ENCODE data around the gene DCDC1. TPM values are rescaled to one million over a fixed set of nuclear protein-coding genes. Genes with fewer than 3 reads are reported as not detected.

The DCDC1 gene
- total and polyA plus RNA-seq, 2 experiments from 2014 or later: 1.1 TPM; not detected in 1

DNA sequence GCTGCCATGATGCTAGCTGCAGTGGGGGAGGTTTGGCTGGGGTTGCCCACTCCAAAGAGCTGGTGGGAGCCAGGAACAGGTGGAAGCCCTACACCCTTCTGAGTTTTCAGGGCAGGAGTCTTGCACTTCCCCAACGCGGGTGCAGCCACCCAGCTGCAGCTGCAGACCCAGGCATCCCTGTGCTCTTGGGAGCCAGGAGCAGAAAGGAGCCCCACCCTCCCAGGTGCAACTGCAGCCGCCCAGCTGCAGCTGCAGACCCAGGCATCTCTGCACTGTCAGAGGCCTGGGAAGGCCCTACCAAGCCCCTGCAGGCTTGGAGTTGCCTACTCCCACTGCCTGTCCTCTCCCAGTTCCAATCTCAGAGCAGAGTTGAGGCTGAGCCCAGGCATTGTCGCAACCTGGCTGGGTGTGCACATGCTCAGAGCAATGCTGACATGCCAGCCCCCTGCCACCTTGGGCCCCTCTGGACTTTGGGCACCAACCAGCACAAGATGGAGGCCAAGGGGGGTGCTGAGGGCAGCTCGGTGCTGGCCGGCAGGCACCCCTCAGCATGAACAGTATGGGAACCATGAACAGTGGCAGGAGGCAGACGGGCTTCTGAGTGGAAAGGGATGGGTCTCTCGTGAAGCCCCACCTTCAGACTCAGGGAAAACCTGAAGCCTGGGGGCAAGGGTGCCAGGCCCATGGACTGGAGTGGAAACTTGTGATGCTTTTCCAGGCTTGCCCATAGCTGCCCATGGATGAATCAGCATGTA lies 195.4 kb downstream of the DCDC1 start:
- TF ChIP-seq, protein P1, sequence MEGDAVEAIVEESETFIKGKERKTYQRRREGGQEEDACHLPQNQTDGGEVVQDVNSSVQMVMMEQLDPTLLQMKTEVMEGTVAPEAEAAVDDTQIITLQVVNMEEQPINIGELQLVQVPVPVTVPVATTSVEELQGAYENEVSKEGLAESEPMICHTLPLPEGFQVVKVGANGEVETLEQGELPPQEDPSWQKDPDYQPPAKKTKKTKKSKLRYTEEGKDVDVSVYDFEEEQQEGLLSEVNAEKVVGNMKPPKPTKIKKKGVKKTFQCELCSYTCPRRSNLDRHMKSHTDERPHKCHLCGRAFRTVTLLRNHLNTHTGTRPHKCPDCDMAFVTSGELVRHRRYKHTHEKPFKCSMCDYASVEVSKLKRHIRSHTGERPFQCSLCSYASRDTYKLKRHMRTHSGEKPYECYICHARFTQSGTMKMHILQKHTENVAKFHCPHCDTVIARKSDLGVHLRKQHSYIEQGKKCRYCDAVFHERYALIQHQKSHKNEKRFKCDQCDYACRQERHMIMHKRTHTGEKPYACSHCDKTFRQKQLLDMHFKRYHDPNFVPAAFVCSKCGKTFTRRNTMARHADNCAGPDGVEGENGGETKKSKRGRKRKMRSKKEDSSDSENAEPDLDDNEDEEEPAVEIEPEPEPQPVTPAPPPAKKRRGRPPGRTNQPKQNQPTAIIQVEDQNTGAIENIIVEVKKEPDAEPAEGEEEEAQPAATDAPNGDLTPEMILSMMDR (IDR thresholded peaks at IDR 0.05; ENCODE audit: low read depth, low read length): no peak
- DNase-seq (ENCODE audit: low read depth in 1 of 2, low spot score in 1 of 2): no peak
- H3K36me3 ChIP-seq: no peaks in the 10 kb centered on the region
- H3K4me3 ChIP-seq: no peak overlapping the region
- no peaks in the 10 kb centered on the region for H3K4me1 ChIP-seq (ENCODE audit: low read depth)
- H3K27ac ChIP-seq: no peak overlapping the region
- no peaks in the 10 kb centered on the region for H3K9me3 ChIP-seq (ENCODE audit: low read depth)
- H3K27me3 ChIP-seq: no peaks in the 10 kb centered on the region

DNA sequence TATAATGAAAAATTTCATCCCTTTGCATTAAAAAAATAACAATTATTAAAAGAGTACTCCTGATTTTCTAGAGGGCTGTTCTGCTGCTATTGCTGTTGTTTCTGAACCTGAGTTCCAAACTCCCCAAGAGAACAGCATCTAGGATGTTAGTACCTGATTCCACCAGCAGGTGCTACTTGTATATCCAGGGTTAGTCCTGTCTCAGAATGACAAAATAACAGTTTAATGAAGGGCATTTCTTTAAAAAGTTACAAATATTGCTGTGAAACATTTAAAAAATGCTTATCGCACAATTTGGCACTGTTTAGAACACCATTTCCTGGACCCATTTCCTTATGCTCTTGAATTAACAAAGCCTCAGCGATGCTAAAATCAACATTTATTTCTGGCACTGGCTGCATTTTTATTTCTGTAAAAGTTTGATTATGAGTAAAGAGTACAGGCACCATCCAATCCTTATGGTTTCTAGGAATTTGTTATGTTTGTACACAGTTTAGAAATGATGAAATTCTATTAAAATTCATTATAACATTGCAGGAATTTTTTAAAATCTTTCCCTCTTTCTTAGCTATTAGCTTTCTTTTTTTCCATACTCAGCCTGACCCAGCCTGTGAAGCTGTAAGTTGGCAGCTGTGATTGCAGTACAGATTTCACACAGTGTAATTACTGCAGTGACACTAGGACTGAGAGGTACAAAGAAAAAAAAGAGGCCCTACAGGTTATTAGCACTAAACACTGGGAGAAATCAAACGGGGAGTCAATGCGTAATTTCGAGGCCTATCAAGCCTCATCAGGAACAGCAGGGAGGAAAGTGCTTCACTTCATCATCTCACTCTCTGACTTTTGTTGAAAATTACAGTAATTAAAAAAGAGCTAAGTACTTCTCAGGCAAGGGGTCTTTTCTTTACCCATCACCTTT lies 208.8 kb downstream of the DCDC1 start:
- no peak overlapping the region for H3K27ac ChIP-seq
- TF ChIP-seq, protein P1 (IDR thresholded peaks at IDR 0.05; ENCODE audit: low read depth, low read length): peak; percentile 26
- no peak overlapping the region for H3K4me3 ChIP-seq
- no peaks in the 10 kb centered on the region for H3K27me3 ChIP-seq
- no peak for DNase-seq (ENCODE audit: low read depth in 1 of 2, low spot score in 1 of 2)
- H3K36me3 ChIP-seq: no peaks in the 10 kb centered on the region
- no peaks in the 10 kb centered on the region for H3K4me1 ChIP-seq (ENCODE audit: low read depth)
- H3K9me3 ChIP-seq (ENCODE audit: low read depth): no peaks in the 10 kb centered on the region

DNA sequence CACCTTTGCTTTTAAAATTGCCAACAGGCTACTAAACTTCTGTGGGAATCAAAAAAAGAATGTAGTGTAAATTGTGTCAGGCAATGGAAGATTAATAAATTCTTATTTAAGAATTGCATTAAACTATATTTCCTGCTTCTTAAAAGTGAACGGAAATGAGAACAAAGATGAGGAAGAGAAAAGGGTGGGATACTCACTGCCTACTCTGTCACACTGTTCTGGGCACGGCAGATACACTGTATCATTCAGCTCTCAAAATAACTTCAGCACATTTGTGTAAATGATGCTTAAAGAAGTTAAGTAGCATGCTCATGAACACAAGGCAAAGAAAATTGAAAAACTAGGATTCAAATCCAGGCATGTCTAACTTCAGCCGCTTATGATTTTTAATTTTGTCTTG lies 218.7 kb downstream of the DCDC1 start:
- DNase-seq (ENCODE audit: low read depth in 1 of 2, low spot score in 1 of 2): no peak
- Histone ChIP-seq H3K27me3 (no peaks in the 10 kb centered on the region), H3K27ac (no peak overlapping the region), H3K4me3 (no peak overlapping the region), H3K9me3 (ENCODE audit: low read depth) (no peaks in the 10 kb centered on the region), H3K36me3 (no peaks in the 10 kb centered on the region), H3K4me1 (ENCODE audit: low read depth) (no peaks in the 10 kb centered on the region)
- TF ChIP-seq, protein P1 (IDR thresholded peaks at IDR 0.05; ENCODE audit: low read depth, low read length): no peak

DNA sequence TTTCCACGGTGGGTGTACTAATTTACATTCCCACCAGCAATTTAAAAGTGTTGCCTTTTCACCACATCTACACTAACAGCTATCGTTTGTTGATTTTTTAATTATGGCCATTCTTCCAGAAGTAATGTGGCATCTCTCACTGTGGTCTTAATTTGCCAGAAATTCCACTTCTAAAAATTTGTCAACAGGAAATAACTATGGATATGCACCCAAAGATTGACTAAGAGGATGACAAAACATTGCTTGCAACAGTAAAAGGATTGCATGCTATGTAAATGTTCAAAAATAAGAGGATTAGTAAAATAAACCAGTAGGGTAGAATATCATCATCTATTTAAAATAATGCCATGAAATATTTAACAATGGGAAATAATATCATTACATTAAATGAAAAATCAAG lies 219.5 kb downstream of the DCDC1 start:
- Histone ChIP-seq H3K4me3 (no peak overlapping the region), H3K4me1 (ENCODE audit: low read depth) (no peaks in the 10 kb centered on the region), H3K36me3 (no peaks in the 10 kb centered on the region), H3K9me3 (ENCODE audit: low read depth) (no peaks in the 10 kb centered on the region), H3K27me3 (no peaks in the 10 kb centered on the region), H3K27ac (no peak overlapping the region)
- DNase-seq (ENCODE audit: low read depth in 1 of 2, low spot score in 1 of 2): no peak
- TF ChIP-seq, protein P1 (IDR thresholded peaks at IDR 0.05; ENCODE audit: low read depth, low read length): no peak

DNA sequence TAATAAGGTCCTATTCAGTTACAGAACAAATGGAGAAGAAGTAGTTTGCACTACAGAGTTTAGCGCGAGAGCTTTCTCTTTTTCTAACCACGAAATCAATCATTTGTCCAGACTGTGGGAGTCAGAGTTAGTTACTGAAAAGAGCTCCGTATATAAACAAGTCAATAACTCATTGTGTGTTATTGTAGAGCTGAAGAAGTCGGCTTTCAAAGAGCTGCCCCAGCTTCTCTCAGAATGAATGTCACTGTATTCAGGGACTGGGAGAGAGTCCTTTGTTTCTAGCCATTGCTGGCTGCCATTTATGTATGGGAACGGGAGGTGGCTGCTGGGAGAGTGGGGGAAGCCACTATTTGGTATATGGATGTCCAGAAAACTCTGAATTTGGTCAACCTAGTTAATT lies 227.8 kb downstream of the DCDC1 start:
- no peak for DNase-seq (ENCODE audit: low read depth in 1 of 2, low spot score in 1 of 2)
- H3K27ac ChIP-seq: no peak overlapping the region

More for the DNA sequence above, 227.8 kb downstream of the DCDC1 start:
- no peaks in the 10 kb centered on the region for H3K36me3 ChIP-seq
- H3K9me3 ChIP-seq (ENCODE audit: low read depth): no peaks in the 10 kb centered on the region
- H3K4me1 ChIP-seq (ENCODE audit: low read depth): no peaks in the 10 kb centered on the region
- TF ChIP-seq, protein P1 (IDR thresholded peaks at IDR 0.05; ENCODE audit: low read depth, low read length): no peak
- no peak overlapping the region for H3K4me3 ChIP-seq
- H3K27me3 ChIP-seq: no peaks in the 10 kb centered on the region
